ENCODE data around the gene ZCCHC14. TPM values are rescaled to one million over a fixed set of nuclear protein-coding genes. Genes with fewer than 3 reads are reported as not detected.
A peak's percentile ranks its signal among the peaks of the same experiment; 100 is the strongest.
"Not testable (repeated sequence)": the region's sequence is repeated elsewhere in the genome, so short reads cannot be mapped to it uniquely, and the experiment has no call there.

Gene ZCCHC14
- total RNA-seq, 4 donors from 2014 or later = 23.0 to 70.0 (median 27.6) TPM

DNA sequence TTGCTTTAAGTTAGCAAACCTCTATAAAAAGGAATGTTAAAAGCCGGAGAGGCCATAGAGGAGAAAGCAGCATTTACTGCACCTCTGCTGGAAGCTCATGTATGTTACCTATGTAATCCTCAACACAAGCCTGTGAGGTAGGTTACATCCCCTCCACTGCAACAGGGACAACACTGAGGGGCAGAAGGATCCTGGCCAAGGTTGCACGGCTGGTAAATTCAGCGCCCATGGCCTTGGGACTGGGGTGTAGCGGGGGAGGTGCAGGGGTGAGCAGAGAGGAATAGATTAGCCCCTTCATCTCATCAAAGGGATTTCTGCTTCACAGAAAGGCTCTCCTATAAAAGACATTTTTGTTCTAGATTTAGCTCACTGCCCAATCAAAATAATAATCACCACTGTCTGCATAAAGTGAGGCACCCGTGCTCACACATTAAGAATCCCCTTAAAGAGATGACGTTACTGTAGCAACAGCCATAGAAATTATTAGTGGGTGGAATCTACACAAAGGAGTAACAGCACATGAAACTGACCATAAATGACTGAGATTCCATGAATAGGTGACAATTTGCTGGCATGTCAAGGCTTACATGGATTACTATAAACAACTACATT lies 3.3 kb downstream of the ZCCHC14 start:
- WGBS, 2 donors = 71 to 73% methylated on average over 6 of the region's 6 CpGs
- no peak overlapping the region for H3K4me3 ChIP-seq (replicated peaks in 1 of 3)
- TF ChIP-seq, protein P1, sequence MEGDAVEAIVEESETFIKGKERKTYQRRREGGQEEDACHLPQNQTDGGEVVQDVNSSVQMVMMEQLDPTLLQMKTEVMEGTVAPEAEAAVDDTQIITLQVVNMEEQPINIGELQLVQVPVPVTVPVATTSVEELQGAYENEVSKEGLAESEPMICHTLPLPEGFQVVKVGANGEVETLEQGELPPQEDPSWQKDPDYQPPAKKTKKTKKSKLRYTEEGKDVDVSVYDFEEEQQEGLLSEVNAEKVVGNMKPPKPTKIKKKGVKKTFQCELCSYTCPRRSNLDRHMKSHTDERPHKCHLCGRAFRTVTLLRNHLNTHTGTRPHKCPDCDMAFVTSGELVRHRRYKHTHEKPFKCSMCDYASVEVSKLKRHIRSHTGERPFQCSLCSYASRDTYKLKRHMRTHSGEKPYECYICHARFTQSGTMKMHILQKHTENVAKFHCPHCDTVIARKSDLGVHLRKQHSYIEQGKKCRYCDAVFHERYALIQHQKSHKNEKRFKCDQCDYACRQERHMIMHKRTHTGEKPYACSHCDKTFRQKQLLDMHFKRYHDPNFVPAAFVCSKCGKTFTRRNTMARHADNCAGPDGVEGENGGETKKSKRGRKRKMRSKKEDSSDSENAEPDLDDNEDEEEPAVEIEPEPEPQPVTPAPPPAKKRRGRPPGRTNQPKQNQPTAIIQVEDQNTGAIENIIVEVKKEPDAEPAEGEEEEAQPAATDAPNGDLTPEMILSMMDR (IDR thresholded peaks at IDR 0.05) = no peak
- no peak for TF ChIP-seq POLR2A (IDR thresholded peaks at IDR 0.05)
- intact Hi-C loops (cut with DNase I) = loop anchor here (10.0 kb wide), 1 partner anchor 75 kb away; no protein-coding TSS in a partner anchor
- H3K36me3 ChIP-seq = no peaks in the 10 kb centered on the region
- no peaks in the 10 kb centered on the region for H3K27me3 ChIP-seq
- H3K27ac ChIP-seq = peak overlapping the region in 1 of 3 donors; percentile 74
- no peak for DNase-seq
- peaks cover 67 to 68% of the 10 kb centered on the region in 2 donors for H3K4me1 ChIP-seq
- H3K9me3 ChIP-seq = no peaks in the 10 kb centered on the region

DNA sequence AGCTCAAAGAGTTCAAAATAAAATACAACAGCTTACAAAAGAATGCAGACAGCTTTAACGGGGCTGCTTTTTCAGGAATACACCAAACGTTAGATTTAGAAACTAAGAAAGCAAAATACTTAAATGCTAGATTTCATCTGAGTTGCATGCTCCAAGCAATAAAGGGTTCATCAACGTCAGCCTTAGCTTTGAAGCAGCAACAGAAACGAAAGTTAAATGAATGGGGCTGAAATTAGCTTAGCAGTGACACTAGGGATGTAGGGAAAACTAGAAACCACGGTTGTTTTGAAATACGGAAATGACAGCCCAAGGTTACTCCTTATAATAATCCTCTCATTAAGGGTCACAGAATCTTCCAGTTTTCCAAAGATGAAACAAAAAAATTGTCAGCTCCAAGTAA lies 3.9 kb downstream of the ZCCHC14 start:
- intact Hi-C loops (cut with DNase I); H3K27me3 ChIP-seq; DNase-seq; H3K36me3 ChIP-seq; H3K9me3 ChIP-seq; H3K4me3 ChIP-seq (replicated peaks in 1 of 3): not testable (repeated sequence)
- WGBS, 2 donors = 66 to 70% methylated on average over 6 of the region's 6 CpGs
- peak overlapping the region in 1 of 3 donors; percentile 74 for H3K27ac ChIP-seq
- peaks cover 72 to 73% of the 10 kb centered on the region in 2 donors for H3K4me1 ChIP-seq

DNA sequence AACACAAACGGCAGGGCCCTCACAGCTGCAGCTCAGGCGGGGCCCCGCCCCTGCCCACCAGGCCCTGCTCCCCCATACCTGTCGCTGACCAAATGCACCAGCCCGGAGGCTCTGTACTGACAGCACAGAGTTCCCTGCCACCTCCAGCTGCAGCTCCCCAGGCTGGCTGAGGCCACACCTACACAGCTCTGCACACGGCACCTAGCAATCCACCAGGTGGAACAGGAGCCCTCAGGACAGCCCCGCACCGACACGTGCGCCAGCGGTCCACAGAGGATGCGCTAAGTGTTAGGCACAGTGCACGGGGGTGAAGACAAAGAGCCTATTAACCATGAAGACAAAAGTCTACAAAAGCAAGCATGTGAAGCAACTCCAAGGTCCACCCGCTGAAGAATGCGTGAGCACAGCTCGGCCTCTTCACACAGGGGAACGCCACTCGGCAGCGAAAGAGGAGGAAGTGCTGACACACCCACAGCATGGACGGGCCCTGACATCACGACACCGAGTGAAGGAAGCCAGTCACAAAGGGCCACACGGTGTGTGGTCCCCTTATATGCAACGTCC lies 5.4 kb downstream of the ZCCHC14 start:
- DNase-seq = peak; percentile 84 to 92
- H3K36me3 ChIP-seq = no peaks in the 10 kb centered on the region
- H3K27ac ChIP-seq = peak overlapping the region in 2 of 3 donors; percentile 39 to 66
- peak in 1 of 2 donors; percentile 66 for TF ChIP-seq POLR2A (IDR thresholded peaks at IDR 0.05)
- TF ChIP-seq, protein P1 (IDR thresholded peaks at IDR 0.05) = no peak
- H3K4me1 ChIP-seq = peaks cover 81% of the 10 kb centered on the region in 2 donors
- no peaks in the 10 kb centered on the region for H3K27me3 ChIP-seq
- WGBS, 2 donors = 35 to 37% methylated on average over 24 of the region's 24 CpGs
- peak overlapping the region in 1 of 3 donors; percentile 17 for H3K4me3 ChIP-seq (replicated peaks in 1 of 3)
- no peaks in the 10 kb centered on the region for H3K9me3 ChIP-seq
- intact Hi-C loops (cut with DNase I) = no loop called here

DNA sequence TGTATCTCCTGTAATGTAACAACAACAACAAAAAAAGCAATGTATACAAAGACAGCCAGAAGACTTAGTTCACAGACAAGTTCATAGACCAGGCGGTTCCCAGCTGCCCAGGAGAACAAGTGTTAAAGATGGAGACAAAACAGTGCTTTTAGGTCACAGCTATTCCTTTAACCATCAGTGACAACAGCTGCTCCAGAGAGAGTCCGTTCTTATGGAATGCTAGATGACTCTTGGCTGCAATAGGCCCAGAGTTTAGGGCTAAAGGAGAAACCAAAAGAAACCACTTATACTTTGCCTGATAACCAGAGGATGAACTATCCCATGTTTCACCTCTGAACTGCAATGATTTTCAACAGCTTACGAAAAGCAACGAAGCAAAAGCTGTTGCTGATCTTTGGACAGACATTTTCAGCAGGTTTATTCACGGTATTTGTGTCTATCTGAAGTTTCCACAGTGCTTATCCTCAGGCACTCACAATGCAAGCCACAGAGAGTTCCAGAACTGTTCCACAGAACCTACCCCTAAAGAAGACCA lies 6.0 kb downstream of the ZCCHC14 start:
- intact Hi-C loops (cut with DNase I) = no loop called here
- 63 to 64% methylated on average over 5 of the region's 5 CpGs for WGBS, 2 donors
- peak overlapping the region in 2 of 3 donors; percentile 39 to 66 for H3K27ac ChIP-seq
- no peaks in the 10 kb centered on the region for H3K36me3 ChIP-seq
- H3K4me1 ChIP-seq = peaks cover 83 to 88% of the 10 kb centered on the region in 2 donors
- H3K9me3 ChIP-seq = no peaks in the 10 kb centered on the region
- DNase-seq = no peak
- no peaks in the 10 kb centered on the region for H3K27me3 ChIP-seq
- H3K4me3 ChIP-seq (replicated peaks in 1 of 3) = no peak overlapping the region
- TF ChIP-seq, protein P1 (IDR thresholded peaks at IDR 0.05) = no peak
- no peak for TF ChIP-seq POLR2A (IDR thresholded peaks at IDR 0.05)

DNA sequence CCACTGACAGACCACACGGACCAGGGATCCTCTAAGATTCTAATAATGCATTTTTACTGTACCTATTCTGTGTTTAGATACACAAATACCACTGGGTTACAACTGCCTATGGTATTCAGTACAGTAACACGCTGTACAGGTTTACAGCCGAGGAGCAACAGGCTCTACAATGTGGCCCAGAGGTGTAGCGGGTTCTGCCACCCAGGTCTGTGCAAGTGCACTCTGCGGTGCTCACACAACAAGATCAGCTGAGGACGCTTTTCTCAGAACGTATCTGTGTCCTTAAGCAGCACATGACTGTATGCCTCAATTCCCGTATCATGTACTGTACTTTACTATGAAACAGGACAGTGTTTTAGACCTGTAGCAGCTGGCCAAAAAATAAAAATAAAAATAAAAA lies 6.5 kb downstream of the ZCCHC14 start:
- Histone ChIP-seq H3K27me3 (no peaks in the 10 kb centered on the region), H3K4me3 (replicated peaks in 1 of 3) (no peak overlapping the region), H3K4me1 (peaks cover 80 to 85% of the 10 kb centered on the region in 2 donors), H3K27ac (peak overlapping the region in 2 of 3 donors; percentile 39 to 66), H3K36me3 (no peaks in the 10 kb centered on the region), H3K9me3 (no peaks in the 10 kb centered on the region)
- intact Hi-C loops (cut with DNase I) = no loop called here
- no peak for DNase-seq
- TF ChIP-seq, protein P1 (IDR thresholded peaks at IDR 0.05) = no peak
- no peak for TF ChIP-seq POLR2A (IDR thresholded peaks at IDR 0.05)
- WGBS, 2 donors = 75 to 81% methylated on average over 8 of the region's 8 CpGs

DNA sequence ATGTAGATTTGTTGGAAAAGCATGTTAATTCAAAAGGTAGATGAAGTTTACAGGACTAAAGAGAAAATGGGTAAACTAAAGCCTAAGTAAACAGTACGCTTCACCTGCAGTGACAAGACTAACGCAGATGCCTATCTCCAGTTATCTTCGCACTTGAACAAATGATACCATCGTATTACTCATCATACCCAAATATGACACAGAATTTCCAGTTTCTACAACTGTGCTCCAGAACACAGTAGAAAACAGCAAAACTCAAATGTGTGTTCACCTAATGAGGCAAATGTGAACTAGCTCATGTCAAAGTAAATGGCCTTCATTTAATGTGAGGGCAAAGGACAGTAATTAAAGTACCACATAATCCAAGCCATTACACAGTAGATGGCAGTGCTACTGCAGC lies 7.0 kb downstream of the ZCCHC14 start:
- H3K4me3 ChIP-seq (replicated peaks in 1 of 3); H3K9me3 ChIP-seq; H3K36me3 ChIP-seq; DNase-seq; H3K27me3 ChIP-seq; intact Hi-C loops (cut with DNase I): not testable (repeated sequence)
- Histone ChIP-seq H3K4me1 (peaks cover 75 to 84% of the 10 kb centered on the region in 2 donors), H3K27ac (peak overlapping the region; percentile 72 to 87 (median 76))
- 94 to 96% methylated on average over 4 of the region's 4 CpGs for WGBS, 2 donors
